ENCODE results near the gene DHRS12.

DNA sequence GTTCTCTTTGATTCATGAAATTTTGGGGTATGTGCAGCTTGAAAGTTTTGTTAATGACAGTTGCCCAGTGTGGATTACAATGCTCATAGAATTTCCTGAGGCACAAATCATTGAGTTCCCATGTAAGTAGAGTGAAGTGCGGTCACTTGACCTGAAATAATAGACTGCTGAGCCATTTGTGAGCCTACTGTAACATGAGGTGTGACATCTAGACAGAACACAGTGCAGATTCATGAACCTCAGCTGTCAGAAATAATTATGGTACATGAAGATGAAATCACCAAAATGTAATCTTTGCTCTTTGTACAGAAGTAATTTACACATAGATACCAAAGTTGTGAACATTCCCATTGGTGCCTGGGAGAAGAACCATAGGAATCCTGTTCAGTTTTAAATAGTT lies 84.6 kb downstream of the DHRS12 start:
- no peak for TF ChIP-seq EZH2 (IDR thresholded peaks at IDR 0.05)
- TF ChIP-seq POLR2AphosphoS5 (IDR thresholded peaks at IDR 0.05; ENCODE audit: borderline replicate concordance, low read depth, low read length), result no peak
- no peak for TF ChIP-seq FOXP2 (optimal IDR thresholded peaks at IDR 0.05; ENCODE audit: control extremely low read depth, extremely low read length, insufficient read depth)

All from SK-N-MC (cell line).